ENCODE data around the gene TMEM72. TPM values are rescaled to one million over a fixed set of nuclear protein-coding genes. Genes with fewer than 3 reads are reported as not detected.

The TMEM72 gene
- total RNA-seq, 1 donor from 2014 or later, result not detected

DNA sequence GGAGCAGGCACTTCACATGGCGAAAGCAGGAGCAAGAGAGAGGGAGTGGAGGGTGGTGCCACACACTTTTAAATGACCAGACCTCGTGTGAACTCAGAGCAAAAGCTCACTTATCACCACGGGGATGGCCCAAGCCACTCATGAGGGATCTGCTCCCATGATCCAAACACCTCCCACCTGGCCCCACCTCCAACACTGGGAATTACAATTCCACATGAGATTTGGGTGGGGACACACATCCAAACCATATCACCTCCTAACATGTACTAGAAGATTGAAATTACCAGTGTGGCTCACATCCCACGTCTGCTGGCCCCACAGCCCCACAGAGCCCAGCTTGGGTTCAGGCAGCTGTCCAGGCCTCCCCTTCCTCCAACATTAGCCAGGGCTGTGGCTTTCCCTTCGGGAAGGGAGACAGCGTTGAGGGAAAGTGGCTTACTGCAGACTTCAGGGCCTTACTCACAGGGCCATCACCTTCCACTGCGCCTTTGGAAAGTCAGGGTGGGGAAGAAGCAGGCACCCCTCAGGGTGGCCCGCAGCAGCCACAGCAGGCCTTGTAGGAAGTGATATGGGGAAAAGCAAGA, 59.8 kb downstream of the TMEM72 start:
- no peak for ATAC-seq
- intact Hi-C loops (cut with DNase I), result loop anchor here (10.0 kb wide), 3 partner anchors 96 to 1286 kb away; no protein-coding TSS in a partner anchor

DNA sequence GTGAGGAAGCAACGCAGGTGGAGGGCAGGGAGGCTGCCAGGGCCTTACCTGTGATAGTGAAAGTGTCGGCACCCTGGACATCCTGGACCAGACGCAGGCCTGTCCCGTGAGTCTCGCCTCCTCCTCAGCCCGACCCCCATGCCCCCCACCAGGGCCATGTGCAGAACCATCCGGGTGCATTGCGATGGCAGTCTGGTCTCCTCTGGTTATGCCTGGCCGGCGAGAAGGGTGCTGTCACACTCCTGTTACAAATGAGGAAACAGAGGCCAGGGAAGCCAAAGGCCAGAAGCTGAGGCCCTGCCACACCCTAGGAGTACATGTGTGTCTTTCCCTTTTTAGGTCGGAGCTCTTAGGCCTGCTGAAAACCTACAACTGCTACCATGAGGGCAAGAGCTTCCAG, 60.3 kb downstream of the TMEM72 start:
- intact Hi-C loops (cut with DNase I), result loop anchor here (10.0 kb wide), 3 partner anchors 97 to 1287 kb away; no protein-coding TSS in a partner anchor
- ATAC-seq (no peak), DNase-seq (ENCODE audit: missing footprints) (peak; percentile 64)

More for the DNA sequence above, 59.8 kb downstream of the TMEM72 start:
- no peak for DNase-seq (ENCODE audit: missing footprints)

- DNase-seq (ENCODE audit: missing footprints), result peak; percentile 28
- no peak for ATAC-seq
- intact Hi-C loops (cut with DNase I), result loop anchor here (10.0 kb wide), 3 partner anchors 97 to 1287 kb away; no protein-coding TSS in a partner anchor
These were observed 61.0 kb downstream of the TMEM72 start for GRCh38 chr10:44971935-44972757.

DNA sequence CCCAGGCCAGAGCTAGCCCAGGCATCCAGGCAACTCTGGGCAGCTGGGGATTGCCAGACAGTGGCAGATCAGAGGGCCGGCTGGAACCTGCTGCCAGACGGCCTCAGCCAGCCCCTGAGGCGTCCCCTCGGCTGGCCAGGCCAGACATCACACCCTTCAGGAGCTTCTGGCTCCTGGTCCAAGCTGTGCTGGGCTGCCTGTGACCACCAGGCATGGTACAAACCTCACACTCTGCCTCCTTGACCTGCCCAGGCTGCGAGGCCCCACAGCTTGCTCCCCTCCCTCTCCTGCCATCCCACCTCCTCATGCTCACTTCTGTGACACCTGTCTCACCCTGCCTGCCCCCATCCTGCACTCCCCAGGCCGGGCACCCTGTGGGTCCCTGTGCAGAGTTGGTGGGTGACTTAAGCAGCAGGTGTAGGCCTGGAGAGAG, 61.8 kb downstream of the TMEM72 start:
- peak; percentile 64 for DNase-seq (ENCODE audit: missing footprints)
- no peak for ATAC-seq
- intact Hi-C loops (cut with DNase I), result loop anchor here (10.0 kb wide), 3 partner anchors 98 to 1288 kb away; no protein-coding TSS in a partner anchor

- DNase-seq (ENCODE audit: missing footprints), result peak; percentile 2
- intact Hi-C loops (cut with DNase I), result loop anchor here (10.0 kb wide), 3 partner anchors 99 to 1289 kb away; no protein-coding TSS in a partner anchor
- no peak for ATAC-seq
These were observed 62.4 kb downstream of the TMEM72 start for GRCh38 chr10:44973323-44974081.

- no peak for ATAC-seq
- intact Hi-C loops (cut with DNase I), result loop anchor here (10.0 kb wide), 3 partner anchors 99 to 1289 kb away; no protein-coding TSS in a partner anchor
- peak; percentile 74 for DNase-seq (ENCODE audit: missing footprints)
These were observed 63.0 kb downstream of the TMEM72 start for GRCh38 chr10:44974082-44974627.

DNA sequence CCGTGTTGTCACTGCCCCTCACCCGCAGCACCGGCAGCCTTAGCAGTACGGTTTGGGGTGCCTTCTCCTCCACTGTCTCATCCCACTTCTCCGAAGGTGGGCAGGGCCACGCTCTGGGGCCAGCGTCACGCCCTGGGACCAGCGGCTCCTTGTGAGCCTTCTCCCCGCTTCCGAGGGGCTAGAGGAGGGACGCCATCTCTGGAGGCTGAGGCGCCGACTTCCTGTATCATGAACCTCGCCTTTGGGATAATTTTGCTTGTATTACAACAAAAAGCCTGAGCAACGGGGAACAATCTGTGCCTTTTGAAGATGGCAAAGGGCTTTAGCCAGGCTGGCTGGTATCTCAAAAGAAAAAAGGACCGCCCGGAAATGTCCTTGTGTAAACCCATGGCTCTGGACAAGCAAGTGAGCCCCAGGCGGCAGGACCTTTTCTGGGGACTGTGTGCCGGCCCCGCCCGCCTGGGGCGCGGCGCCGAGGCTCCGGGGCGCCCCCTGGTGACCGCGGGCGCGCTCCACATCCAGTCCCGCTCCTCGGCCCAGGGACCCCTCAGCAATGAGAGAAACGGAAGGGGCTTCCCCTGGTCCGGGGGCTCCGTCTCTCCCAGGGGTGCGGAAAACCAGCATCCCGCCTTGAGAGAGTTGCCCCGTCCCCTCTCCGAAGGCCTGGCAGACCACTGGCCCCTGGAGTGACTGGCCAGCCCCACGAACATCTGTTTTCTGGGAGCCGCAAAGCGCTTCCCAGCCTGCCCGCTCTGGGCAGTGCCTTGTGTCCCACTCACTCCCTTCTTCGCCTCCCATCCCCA, 63.7 kb downstream of the TMEM72 start:
- intact Hi-C loops (cut with DNase I), result loop anchor here (1.0 to 10.0 kb wide), 4 partner anchors 43 to 1290 kb away; no protein-coding TSS in a partner anchor
- ATAC-seq, result peak; percentile 77
- DNase-seq (ENCODE audit: missing footprints), result peak; percentile 90

DNA sequence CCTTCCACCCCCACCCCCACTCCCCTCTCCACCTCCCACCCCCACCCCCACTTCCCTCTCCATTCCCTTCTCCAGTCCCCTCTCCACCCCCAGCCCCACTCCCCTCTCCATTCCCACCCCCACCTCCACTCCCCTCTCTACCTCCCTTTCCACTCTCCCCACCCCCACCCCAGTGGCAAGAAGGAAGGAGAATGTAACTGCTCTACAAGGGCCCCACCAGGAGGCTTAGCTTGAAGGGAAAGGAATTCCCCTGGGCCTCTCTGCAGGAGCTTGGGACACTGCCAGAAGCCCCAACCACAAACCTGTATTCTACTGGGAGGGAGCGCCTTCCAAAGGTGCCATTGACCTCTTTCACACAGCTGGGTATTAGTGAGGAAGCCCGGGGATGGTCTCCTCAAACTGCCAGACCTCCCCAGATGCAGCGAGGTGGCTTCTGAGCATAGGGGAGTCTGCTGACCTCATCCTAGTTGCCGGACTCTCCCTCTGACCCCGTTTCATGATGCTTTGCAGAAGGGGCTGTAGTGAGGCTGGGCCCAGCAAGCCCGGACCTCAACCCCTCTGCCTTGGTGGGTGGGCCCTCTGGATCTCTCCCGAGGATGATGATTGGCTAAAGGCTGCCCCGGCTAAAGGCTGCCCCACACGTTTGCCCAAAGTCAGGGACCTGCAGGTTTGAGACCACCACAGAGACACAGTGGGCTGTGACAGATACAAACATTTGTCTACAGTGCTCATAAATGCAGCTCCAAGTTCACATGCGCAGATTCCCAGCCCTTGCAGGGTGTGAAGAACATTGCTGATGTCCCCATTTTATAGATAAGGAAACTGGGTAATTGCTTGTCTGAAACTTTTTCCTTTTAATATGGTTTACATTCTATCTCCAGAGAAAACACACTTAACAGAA, 64.5 kb downstream of the TMEM72 start:
- ATAC-seq (peak; percentile 3), DNase-seq (ENCODE audit: missing footprints) (peak; percentile 66)
- intact Hi-C loops (cut with DNase I), result loop anchor here (1.0 to 10.0 kb wide), 5 partner anchors 15 to 1291 kb away; no protein-coding TSS in a partner anchor

DNA sequence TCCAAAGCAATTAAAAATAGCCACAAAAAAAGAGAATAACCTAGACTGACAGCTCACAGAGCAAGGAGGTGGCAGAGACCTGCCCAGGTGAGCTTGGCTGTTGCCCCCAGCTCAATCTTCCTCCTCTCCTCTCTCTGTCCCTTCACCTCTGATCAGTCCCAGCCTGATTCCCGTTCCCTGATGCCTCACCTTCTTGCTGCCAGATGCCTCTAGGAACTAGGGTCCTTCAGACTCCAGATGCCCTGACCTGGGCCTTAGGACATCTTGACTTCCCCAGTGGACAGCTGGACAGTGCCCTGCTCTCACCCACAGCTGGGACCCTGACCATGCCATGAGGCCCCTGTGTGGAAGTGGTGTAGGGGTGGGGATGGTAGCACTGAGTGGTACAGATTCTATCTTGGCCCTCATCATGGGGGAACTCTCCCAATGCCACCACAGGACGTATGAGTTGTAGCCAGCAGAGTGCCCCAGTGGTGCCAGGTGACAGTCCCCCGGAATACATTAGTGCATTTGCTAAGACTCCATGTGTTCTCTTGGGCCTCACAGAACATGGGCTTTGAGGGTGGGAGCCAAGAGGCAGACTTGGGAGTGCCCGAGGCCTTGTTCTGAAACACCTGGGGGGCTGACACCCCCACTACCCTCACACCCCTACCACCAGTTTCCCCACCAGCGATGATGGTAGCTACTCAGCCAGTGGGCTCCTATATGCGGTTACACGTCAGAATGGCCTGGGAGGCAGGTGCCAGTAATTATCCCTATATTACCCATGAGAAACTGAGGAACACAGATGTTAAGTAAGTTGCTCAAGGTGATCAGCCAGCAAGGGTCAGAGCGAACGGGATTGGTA, 65.4 kb downstream of the TMEM72 start:
- intact Hi-C loops (cut with DNase I), result loop anchor here (2.0 to 10.0 kb wide), 4 partner anchors 16 to 1292 kb away; no protein-coding TSS in a partner anchor
- ATAC-seq, result no peak
- DNase-seq (ENCODE audit: missing footprints), result peak; percentile 18

DNA sequence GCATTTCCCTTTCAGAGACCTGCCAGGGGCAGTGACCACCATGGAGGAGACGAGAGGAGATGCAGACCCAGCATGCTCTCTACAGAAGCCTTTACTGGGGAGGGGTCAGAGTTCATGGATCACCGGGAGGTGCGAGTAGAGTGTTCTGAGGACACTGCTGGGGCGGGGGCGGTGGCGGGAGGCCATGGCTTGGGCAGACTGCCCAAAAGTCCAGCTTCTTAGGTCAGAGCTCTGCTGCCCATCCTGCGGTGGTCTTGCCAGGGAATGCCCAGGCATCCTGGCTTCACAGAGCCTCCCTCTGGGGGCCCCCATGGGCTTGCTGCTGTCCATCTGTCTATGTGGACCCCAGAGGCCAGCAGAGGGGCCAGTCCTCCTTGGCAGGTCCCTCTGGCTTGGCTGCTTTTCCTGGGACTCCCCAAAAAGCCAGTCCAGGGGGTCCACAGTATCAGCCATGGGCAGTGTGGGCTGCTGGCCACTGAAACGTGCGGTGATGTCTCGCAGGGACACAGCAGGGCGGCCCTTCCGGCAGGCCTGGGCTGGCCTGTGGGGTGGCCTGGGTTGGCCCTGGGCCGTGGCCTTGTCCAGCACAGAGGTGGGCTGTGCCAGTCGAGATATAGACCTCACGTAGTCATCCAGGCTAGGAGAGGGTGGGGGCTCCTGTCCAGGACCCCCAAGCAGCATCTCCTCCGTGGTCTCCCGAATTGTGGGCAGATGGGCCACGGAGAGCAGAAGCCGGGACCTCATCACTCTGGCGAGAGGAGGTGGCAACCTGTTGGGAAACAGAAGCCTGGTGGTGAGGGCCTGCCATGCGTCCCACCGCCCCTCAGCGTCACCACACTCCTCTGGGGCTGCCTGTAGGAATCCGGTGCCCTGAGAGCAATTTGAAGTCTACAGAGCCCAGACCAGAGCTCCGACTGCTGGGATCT, 66.4 kb downstream of the TMEM72 start:
- DNase-seq (ENCODE audit: missing footprints), result peak; percentile 50
- ATAC-seq, result peak; percentile 6
- intact Hi-C loops (cut with DNase I), result loop anchor here (1.0 to 10.0 kb wide), 5 partner anchors 17 to 1293 kb away; no protein-coding TSS in a partner anchor

GRCh38 chr10:44978213-44978569, 67.1 kb downstream of the TMEM72 start:
- no peak for ATAC-seq
- DNase-seq (ENCODE audit: missing footprints), result no peak
- intact Hi-C loops (cut with DNase I), result loop anchor here (1.0 to 10.0 kb wide), 4 partner anchors 18 to 1293 kb away; no protein-coding TSS in a partner anchor

DNA sequence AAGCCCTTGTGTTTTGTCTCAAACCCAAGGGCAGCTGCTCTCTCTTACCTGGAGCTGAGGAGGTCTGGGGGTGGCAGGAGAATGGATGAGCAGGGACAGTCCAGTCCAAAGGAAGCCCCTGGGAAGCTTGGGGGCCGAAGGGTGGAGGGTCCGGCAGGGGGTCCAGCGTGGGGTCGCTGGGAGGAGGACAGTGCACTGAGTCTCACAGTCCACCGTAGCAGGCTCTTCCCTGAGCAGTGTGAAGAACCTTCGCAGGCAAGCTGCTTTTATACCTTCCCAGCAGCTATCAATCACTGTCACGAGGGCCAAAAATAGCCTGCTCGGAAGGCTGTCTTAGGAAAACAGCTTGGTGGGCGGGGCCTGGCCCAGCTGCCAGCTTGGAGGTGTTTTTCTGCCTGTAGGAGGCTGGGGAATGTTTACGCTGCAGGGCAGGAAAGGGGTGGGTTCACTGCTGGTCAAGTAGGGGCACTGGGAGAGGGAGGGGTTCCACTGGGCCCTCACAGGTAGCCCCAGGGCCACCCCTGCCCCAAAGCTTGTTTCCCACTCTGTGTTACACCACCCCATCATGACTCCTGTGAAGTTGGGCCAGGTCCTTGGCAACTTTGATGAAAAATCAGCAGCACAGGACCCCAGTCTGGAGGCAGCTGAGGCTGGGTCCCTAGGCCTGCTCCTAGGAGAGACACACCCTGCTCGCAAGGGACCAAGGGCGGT, 67.6 kb downstream of the TMEM72 start, which contains the start of gene DEPP1:
Gene DEPP1 (minus strand): TSS at position 240 of the 711 bp plus-strand sequence. CDS start 779 bp downstream, outside the sequence.
- intact Hi-C loops (cut with DNase I), result loop anchor here (1.0 to 10.0 kb wide), 4 partner anchors 18 to 1294 kb away; no protein-coding TSS in a partner anchor
- DNase-seq (ENCODE audit: missing footprints), result peak; percentile 93
- ATAC-seq, result peak; percentile 47

- intact Hi-C loops (cut with DNase I), result loop anchor here (10.0 kb wide), 3 partner anchors 105 to 1295 kb away; no protein-coding TSS in a partner anchor
- ATAC-seq, result no peak
These were observed 68.4 kb downstream of the TMEM72 start for GRCh38 chr10:44979281-44980191.

More at GRCh38 chr10:44979281-44980191, 68.4 kb downstream of the TMEM72 start:
- DNase-seq (ENCODE audit: missing footprints), result peak; percentile 57
